K562 (cell line): ENCODE measurements around the gene TRMT112. TPM values are rescaled to one million over a fixed set of nuclear protein-coding genes. Genes with fewer than 3 reads are reported as not detected.

Experiments
- ATAC-seq: fragments of 200-7000 bp; cut with Tn5 transposase; 3 replicates; pipeline ENCODE4 v1.9.1; 2020; ENCODE audit warnings: moderate library complexity
- BruUV-seq: library from RNA; stranded (reverse); fragments of 400-500 nt; replicated peaks from 2 replicates; lab custom pipeline; 2021; lab: Mats Ljungman, UMichigan
- CTCF ChIA-PET: fragments of 300-600 bp; formaldehyde crosslinking; extraction: SDS; loops from one replicate; lab custom pipeline; 2021; ENCODE audit warnings: low intra/inter-chr PET ratio; lab: Yijun Ruan, JAX
- POLR2A ChIA-PET: fragments of 300-600, 350-650 bp; sonication (Branson Sonifier 250); formaldehyde crosslinking; extraction: SDS; loops from one replicate; lab custom pipeline; 2021; ENCODE audit warnings: antibody characterized with exemption, inconsistent platforms; lab: Yijun Ruan, JAX
- DNase-seq, 4 experiments: peaks; one replicate each; pipeline versions ENCODE4 v3.0.0 to v3.0.0-alpha.2; 2011 to 2018; ENCODE audit warnings: low spot score in 3 of 4, mixed read lengths in 3 of 4; ENCODE audit errors: extremely low read depth in 1 of 4
- FAIRE-seq: peaks from 2 replicates; lab custom pipeline; 2011; peaks lifted over from hg19 to GRCh38; lab: Jason Lieb, UNC
- H2AFZ ChIP-seq: 2 replicates; pipeline ENCODE4 v1.6.0; 2011; ENCODE audit warnings: low read depth, low read length, control low read depth, inconsistent platforms
- H3K27ac ChIP-seq: fragments of 200-600 bp; 3 replicates; pipeline ENCODE4 v1.8.0; 2011; ENCODE audit warnings: low read depth, mild to moderate bottlenecking, control low read depth, inconsistent platforms, low read length, moderate library complexity, mixed read lengths; ENCODE audit errors: extremely low read depth
- H3K27me3 ChIP-seq, 2 experiments: fragments of 300-600 bp in 1 of 2; 2 replicates in 1 of 2; 3 replicates in 1 of 2; pipeline versions ENCODE4 v1.6.0 to v1.8.0; 2011; ENCODE audit warnings: inconsistent platforms in 2 of 2, low read length in 2 of 2, mild to moderate bottlenecking in 1 of 2, mixed read lengths in 1 of 2, moderate library complexity in 1 of 2; ENCODE audit not compliant: control insufficient read depth in 2 of 2, insufficient read depth in 2 of 2
- H3K36me3 ChIP-seq: fragments of 300-600 bp; 3 replicates; pipeline ENCODE4 v1.8.0; 2011; ENCODE audit warnings: mild to moderate bottlenecking, low read length, inconsistent platforms; ENCODE audit not compliant: control insufficient read depth, insufficient read depth
- H3K4me1 ChIP-seq, 2 experiments: fragments of 200-600 bp in 1 of 2; replicated peaks in 1 of 2; 2 replicates in 1 of 2; 3 replicates in 1 of 2; pipeline versions ENCODE4 v1.5.1 to v1.8.0; 2011; ENCODE audit warnings: inconsistent platforms in 2 of 2, low read length in 2 of 2, mild to moderate bottlenecking in 1 of 2, mixed read lengths in 1 of 2, moderate library complexity in 1 of 2; ENCODE audit not compliant: control insufficient read depth in 2 of 2, insufficient read depth in 2 of 2
- H3K4me2 ChIP-seq: 2 replicates; pipeline ENCODE4 v1.6.1; 2011; ENCODE audit warnings: low read length, control low read depth, inconsistent platforms, mixed read lengths; ENCODE audit not compliant: insufficient read depth
- H3K4me3 ChIP-seq: fragments of 200-600 bp; sonication (generic), shearing (Covaris generic); 2 replicates; pipeline ENCODE4 v1.5.1; 2016; ENCODE audit warnings: control low read depth, inconsistent platforms
- H3K79me2 ChIP-seq: fragments of 200-600 bp; 3 replicates; pipeline ENCODE4 v1.8.0; 2011; ENCODE audit warnings: low read length, inconsistent platforms; ENCODE audit not compliant: control insufficient read depth, insufficient read depth
- H3K9ac ChIP-seq, 2 experiments: 2 replicates each; pipeline versions ENCODE4 v1.6.0 to v1.6.1; 2011; ENCODE audit warnings: low read depth in 2 of 2, low read length in 2 of 2, control low read depth in 1 of 2, inconsistent platforms in 1 of 2, mild to moderate bottlenecking in 1 of 2, mixed read lengths in 1 of 2; ENCODE audit not compliant: insufficient read depth in 1 of 2
- H3K9me1 ChIP-seq: one replicate; pipeline ENCODE4 v1.6.0; 2011; ENCODE audit warnings: inconsistent platforms, mild to moderate bottlenecking, low read length, moderate library complexity; ENCODE audit not compliant: control insufficient read depth, insufficient read depth
- H3K9me3 ChIP-seq: replicated peaks from 2 replicates; pipeline ENCODE4 v1.5.1; 2011; ENCODE audit warnings: low read depth, low read length, inconsistent platforms; ENCODE audit not compliant: control insufficient read depth, insufficient read depth
- H4K20me1 ChIP-seq: replicated peaks from 2 replicates; pipeline ENCODE4 v1.6.1; 2011; ENCODE audit warnings: low read length, inconsistent platforms, mixed read lengths; ENCODE audit not compliant: control insufficient read depth, insufficient read depth
- HES1 ChIP-seq: fragments of 450-650 bp; IDR thresholded peaks from 2 replicates; pipeline ENCODE4 v1.6.1; 2016; ENCODE audit warnings: low read depth, mild to moderate bottlenecking, moderate library complexity
- RERE ChIP-seq: sonication (generic); formaldehyde crosslinking; IDR thresholded peaks from 2 replicates; pipeline ENCODE4 v1.8.0; 2023; ENCODE audit warnings: missing genetic modification reagents, mild to moderate bottlenecking, borderline replicate concordance
- STAT6 ChIP-seq: sonication (generic); formaldehyde crosslinking; IDR thresholded peaks from 2 replicates; pipeline ENCODE4 v1.8.1; 2023; ENCODE audit warnings: mild to moderate bottlenecking, missing genetic modification reagents
- VEZF1 ChIP-seq: fragments of 200-800 bp; sonication (Bioruptor generic); IDR thresholded peaks from 2 replicates; pipeline ENCODE4 v1.6.1; 2017; ENCODE audit warnings: missing genetic modification characterization, missing compliant biosample characterization
- WGBS: fragments of 100-300 bp; shearing (Covaris generic); methylation state at CpG from one replicate; pipeline ENCODE4 v1.1.6; 2016; ENCODE audit warnings: low coverage, mixed read lengths; ENCODE audit not compliant: insufficient coverage; ENCODE audit errors: missing lambda C conversion rate; 5-methylcytosine and 5-hydroxymethylcytosine counted together
- in situ Hi-C: fragments of 300-500 bp; cut with MboI; formaldehyde crosslinking; loops from 4 replicates; pipeline ENCODE4 v1.15.0; 2018; ENCODE audit warnings: inconsistent platforms, mixed read lengths
- intact Hi-C: fragments of 100-400 bp; cut with micrococcal nuclease; formaldehyde crosslinking; loops from 2 replicates; pipeline ENCODE4 v1.14.2; 2022
- polyA plus RNA-seq, 8 experiments: library from polyadenylated mRNA; depleted of rRNA in 4 of 8; stranded (reverse) in 5 of 8; unstranded in 3 of 8; fragments of >200 nt; fragmentation: Nextera tagmentation in 2 of 8; fragmentation: Illumina TruSeq in 1 of 8; extraction: Ambion mirVana in 2 of 8; extraction: Trizol in 1 of 8; gene quantifications; 2 replicates each; pipeline versions ENCODE4 v1.2.1 to v1.2.3, GENCODE V29; 2011 to 2014; ENCODE audit warnings: inconsistent platforms in 1 of 8, missing spikeins in 1 of 8
- total RNA-seq, 7 experiments: library from RNA; depleted of rRNA in 6 of 7; stranded (reverse); fragments of >200 nt in 6 of 7; fragmentation: Illumina TruSeq in 2 of 7; extraction: Trizol in 2 of 7; gene quantifications; 2 replicates each; pipeline versions ENCODE4 v1.2.1 to v1.2.3, GENCODE V29; 2011 to 2021; ENCODE audit warnings: low replicate concordance in 1 of 7
- TF ChIP-seq, protein P1 (sequence below): fragments of 450-650 bp; IDR thresholded peaks from 2 replicates; pipeline ENCODE4 v1.6.1; 2016

The TRMT112 gene
- total and polyA plus RNA-seq, 9 of the 15 experiments (the other 6 are each of a cell fraction or from before 2014, with no cell fraction given): 162 to 444 (median 300) TPM

- H3K79me2 ChIP-seq: peaks cover 30% of the 10 kb centered on the region
- no peak overlapping the region for H3K4me3 ChIP-seq
- DNase-seq (no peak), ATAC-seq (no peak), FAIRE-seq (peak; percentile 23)
- POLR2A ChIA-PET: interaction anchor here (0.6 to 5.8 kb wide), 12 partner anchors 14 to 145 kb away, joined by 3 to 68 read pairs (median 4); partner anchors contain the start of genes FERMT3 and PRDX5
- peaks cover 32 to 59% of the 10 kb centered on the region in 2 experiments for H3K4me1 ChIP-seq
- H3K27me3 ChIP-seq: peaks cover 1 to 2% of the 10 kb centered on the region in 2 experiments; a peak in 4 of 5 replicates
- H4K20me1 ChIP-seq: no peaks in the 10 kb centered on the region; the same call in 1 of the 2 replicates
- H3K36me3 ChIP-seq: peaks cover 20% of the 10 kb centered on the region; the same call in 2 of the 3 replicates
- CTCF ChIA-PET: interaction anchor here (1.4 kb wide), 1 partner anchor 99 kb away, joined by 10 read pairs; no protein-coding TSS in a partner anchor
- no TSS peak for BruUV-seq
- H3K9me3 ChIP-seq: no peaks in the 10 kb centered on the region
- 97% methylated on average over 7 of the region's 13 CpGs for WGBS
- in situ Hi-C loops (no loop called here), intact Hi-C loops (loop anchor here (1.0 to 10.0 kb wide), 6 partner anchors 33 to 469 kb away; partner anchors contain the start of genes FKBP2, MARK2, PPP1R14B and STIP1)
- peak overlapping the region; percentile 94 to 100 for H3K9ac ChIP-seq
- H3K9me1 ChIP-seq: peaks cover 5% of the 10 kb centered on the region
- H2AFZ ChIP-seq: 0 out of 2 replicates have a peak overlapping the region, but pooled peaks have one; percentile 24
- peak overlapping the region; percentile 93 for H3K4me2 ChIP-seq
- H3K27ac ChIP-seq: peak overlapping the region; percentile 100; the same call in 2 of the 3 replicates
- 0 out of 2 replicates have a peak, but pooled peaks have one; percentile 68 for TF ChIP-seq RERE (CRISPR knock-in tag)
- TF ChIP-seq HES1: no peak
- no peak for TF ChIP-seq VEZF1 (CRISPR knock-in tag)
- TF ChIP-seq, protein P1, sequence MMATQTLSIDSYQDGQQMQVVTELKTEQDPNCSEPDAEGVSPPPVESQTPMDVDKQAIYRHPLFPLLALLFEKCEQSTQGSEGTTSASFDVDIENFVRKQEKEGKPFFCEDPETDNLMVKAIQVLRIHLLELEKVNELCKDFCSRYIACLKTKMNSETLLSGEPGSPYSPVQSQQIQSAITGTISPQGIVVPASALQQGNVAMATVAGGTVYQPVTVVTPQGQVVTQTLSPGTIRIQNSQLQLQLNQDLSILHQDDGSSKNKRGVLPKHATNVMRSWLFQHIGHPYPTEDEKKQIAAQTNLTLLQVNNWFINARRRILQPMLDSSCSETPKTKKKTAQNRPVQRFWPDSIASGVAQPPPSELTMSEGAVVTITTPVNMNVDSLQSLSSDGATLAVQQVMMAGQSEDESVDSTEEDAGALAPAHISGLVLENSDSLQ: peak; percentile 9; the same call in 1 of the 2 replicates
- TF ChIP-seq STAT6: no peak
Observed at GRCh38 chr11:64303109-64304031, 14.0 kb downstream of the TRMT112 start.
